ENCODE results near the gene DGKE.

GRCh38 chr17:56866496-56866895 is 32.5 kb downstream of the DGKE start:
- TF ChIP-seq RAD21 (conservative IDR thresholded peaks at IDR 0.05) (no peak), EP300 (conservative IDR thresholded peaks at IDR 0.05; ENCODE audit: poor library complexity, severe bottlenecking) (no peak), CTCF (IDR thresholded peaks at IDR 0.05; ENCODE audit: poor library complexity, severe bottlenecking) (no peak), TAF1 (IDR thresholded peaks at IDR 0.05; ENCODE audit: low read depth) (no peak), SMC3 (conservative IDR thresholded peaks at IDR 0.05; ENCODE audit: poor library complexity) (no peak), POLR2AphosphoS5 (IDR thresholded peaks at IDR 0.05) (no peak), EZH2 (IDR thresholded peaks at IDR 0.05; ENCODE audit: borderline replicate concordance, insufficient read depth, low read length, poor library complexity, severe bottlenecking) (no peak), REST (IDR thresholded peaks at IDR 0.05; ENCODE audit: borderline replicate concordance) (no peak), MXI1 (conservative IDR thresholded peaks at IDR 0.05; ENCODE audit: poor library complexity, severe bottlenecking) (no peak)

Measured in neural cell (in vitro differentiated cells).